Astrocyte of the spinal cord (primary cell): ENCODE measurements around the gene TYROBP.
"Not testable (repeated sequence)": the region's sequence is repeated elsewhere in the genome, so short reads cannot be mapped to it uniquely, and the experiment has no call there.

Source experiments
- DNase-seq: peaks from one replicate; pipeline ENCODE4 v3.0.0; 2011; ENCODE audit warnings: low read depth, low spot score
- H3K4me3 ChIP-seq: 2 replicates; pipeline ENCODE4 v1.5.1; 2011; ENCODE audit warnings: low read depth, mild to moderate bottlenecking, low read length, moderate library complexity
- in situ Hi-C: cut with HindIII; loops from 2 replicates; pipeline ENCODE4 v1.10.0; 2017; ENCODE audit warnings: low sequenced_read_pairs
- TF ChIP-seq, protein P1 (sequence below): IDR thresholded peaks from 2 replicates; pipeline ENCODE4 v1.5.1; 2012; ENCODE audit warnings: low read depth, mild to moderate bottlenecking, low read length, inconsistent platforms

The TYROBP gene

DNA sequence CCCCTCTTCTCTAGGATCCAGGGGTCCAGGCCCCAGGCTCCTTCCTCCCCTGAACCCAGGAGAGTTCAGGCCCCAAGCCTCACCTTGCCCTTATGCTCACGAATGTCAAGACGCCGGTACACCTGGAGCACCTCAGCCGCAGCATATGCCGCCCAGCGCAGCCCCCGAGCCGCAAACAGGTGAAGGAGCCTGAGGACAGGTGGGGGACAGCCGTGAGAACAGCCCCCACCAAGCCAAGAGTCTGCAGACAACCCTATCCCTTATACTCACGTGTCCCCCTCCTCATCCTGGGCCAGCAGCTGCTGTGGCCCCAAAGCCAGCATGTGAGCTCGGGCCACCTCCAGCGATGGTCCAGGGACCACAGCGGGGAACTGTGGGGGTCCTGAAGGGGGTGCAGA is 11.5 kb downstream of the TYROBP start:
- no peak for DNase-seq
- TF ChIP-seq, protein P1, sequence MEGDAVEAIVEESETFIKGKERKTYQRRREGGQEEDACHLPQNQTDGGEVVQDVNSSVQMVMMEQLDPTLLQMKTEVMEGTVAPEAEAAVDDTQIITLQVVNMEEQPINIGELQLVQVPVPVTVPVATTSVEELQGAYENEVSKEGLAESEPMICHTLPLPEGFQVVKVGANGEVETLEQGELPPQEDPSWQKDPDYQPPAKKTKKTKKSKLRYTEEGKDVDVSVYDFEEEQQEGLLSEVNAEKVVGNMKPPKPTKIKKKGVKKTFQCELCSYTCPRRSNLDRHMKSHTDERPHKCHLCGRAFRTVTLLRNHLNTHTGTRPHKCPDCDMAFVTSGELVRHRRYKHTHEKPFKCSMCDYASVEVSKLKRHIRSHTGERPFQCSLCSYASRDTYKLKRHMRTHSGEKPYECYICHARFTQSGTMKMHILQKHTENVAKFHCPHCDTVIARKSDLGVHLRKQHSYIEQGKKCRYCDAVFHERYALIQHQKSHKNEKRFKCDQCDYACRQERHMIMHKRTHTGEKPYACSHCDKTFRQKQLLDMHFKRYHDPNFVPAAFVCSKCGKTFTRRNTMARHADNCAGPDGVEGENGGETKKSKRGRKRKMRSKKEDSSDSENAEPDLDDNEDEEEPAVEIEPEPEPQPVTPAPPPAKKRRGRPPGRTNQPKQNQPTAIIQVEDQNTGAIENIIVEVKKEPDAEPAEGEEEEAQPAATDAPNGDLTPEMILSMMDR: no peak
- in situ Hi-C loops: no loop called here

GRCh38 chr19:35895911-35896642 is 12.0 kb downstream of the TYROBP start:
- in situ Hi-C loops: no loop called here
- TF ChIP-seq, protein P1: no peak
- no peak overlapping the region for H3K4me3 ChIP-seq
- DNase-seq: no peak

More for the DNA sequence above, 11.5 kb downstream of the TYROBP start:
- H3K4me3 ChIP-seq: no peak overlapping the region

DNA sequence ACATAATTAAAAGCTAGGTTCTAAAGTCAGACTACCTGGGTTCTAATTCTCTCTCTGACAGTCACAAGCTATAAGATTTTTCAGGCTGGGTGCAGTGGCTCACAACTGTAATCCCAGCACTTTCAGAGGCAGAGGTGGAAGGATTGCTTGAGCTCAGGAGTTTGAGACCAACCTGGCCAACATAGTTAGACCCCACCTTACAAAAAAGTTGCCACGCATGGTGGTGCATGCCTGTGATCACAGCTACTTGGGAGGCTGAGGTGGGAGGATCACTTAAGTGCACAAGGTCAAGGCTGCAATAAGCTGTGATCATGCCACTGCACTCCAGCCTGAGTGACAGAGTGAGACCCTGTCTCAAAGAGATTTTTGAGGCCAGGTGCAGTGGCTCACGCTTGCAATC is 13.8 kb downstream of the TYROBP start:
- DNase-seq: no peak
- H3K4me3 ChIP-seq: no peak overlapping the region
- in situ Hi-C loops: no loop called here
- TF ChIP-seq, protein P1: no peak

DNA sequence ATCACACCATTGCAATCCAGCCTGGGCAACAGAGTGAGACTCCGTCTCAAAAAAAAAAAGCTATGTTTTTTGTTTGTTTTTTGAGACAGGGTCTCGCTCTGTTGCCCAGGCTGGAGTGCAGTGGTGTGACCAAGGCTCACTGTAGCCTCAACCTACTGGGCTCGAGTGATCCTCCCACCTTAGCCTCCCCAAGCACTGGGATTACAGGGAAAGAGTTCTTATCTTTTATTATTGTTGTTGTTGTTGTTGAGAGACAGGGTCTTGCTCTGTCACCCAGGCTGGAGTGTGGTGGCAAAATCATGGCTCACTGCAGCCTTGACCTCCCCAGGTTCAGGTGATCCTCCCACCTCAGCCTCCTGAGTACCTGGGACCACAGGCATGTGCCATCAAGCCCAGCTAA is 16.3 kb downstream of the TYROBP start:
- H3K4me3 ChIP-seq, in situ Hi-C loops, DNase-seq: not testable (repeated sequence)

GRCh38 chr19:35890113-35890650 is 17.9 kb downstream of the TYROBP start:
- DNase-seq: no peak
- TF ChIP-seq, protein P1: no peak
- no peak overlapping the region for H3K4me3 ChIP-seq
- in situ Hi-C loops: no loop called here

- in situ Hi-C loops: no loop called here
- TF ChIP-seq, protein P1: no peak
- DNase-seq: no peak
- H3K4me3 ChIP-seq: no peak overlapping the region
Observed at GRCh38 chr19:35889370-35890112, 18.6 kb downstream of the TYROBP start.

DNA sequence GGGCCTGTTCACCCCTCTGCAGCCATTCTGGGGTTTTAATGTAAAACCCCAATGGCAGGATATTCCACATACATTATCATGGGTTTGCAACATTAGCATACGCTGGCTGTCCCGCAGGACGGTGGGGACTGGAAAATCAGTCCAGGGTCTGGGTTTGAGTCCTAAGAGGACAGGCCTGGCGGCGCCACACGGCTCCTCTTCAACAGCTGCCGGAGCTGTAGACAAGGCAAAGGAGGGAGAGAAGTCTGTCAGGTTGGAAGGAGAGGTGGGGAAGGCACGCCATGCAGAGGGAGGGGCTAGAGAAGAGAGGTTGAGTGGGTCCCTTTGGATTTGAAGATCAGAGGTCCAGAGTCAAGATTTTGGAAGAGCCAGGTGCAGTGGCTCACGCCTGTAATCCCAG is 19.7 kb downstream of the TYROBP start:
- no peak overlapping the region for H3K4me3 ChIP-seq
- DNase-seq: no peak
- TF ChIP-seq, protein P1: no peak
- in situ Hi-C loops: no loop called here
